ENCODE data around the gene PNKP.

The PNKP gene

GRCh38 chr19:49812452-49812996 is 54.9 kb downstream of the PNKP start:
- ChIA-PET POLR2A (interaction anchor here (0.8 to 4.8 kb wide), 9 partner anchors 7 to 95 kb away, joined by 3 to 41 read pairs (median 5); partner anchors contain the start of genes AKT1S1, AP2A1, PTOV1 and TBC1D17), CTCF (no interaction called here)
- TF ChIP-seq SP1 (IDR thresholded peaks at IDR 0.05) (no peak), ELF4 (IDR thresholded peaks at IDR 0.05) (no peak), SUZ12 (IDR thresholded peaks at IDR 0.05) (no peak), L3MBTL2 (conservative IDR thresholded peaks at IDR 0.05) (no peak), ZNF384 (IDR thresholded peaks at IDR 0.05) (no peak), FOXM1 (IDR thresholded peaks at IDR 0.05; ENCODE audit: borderline replicate concordance) (no peak), CTBP1 (IDR thresholded peaks at IDR 0.05; ENCODE audit: borderline replicate concordance) (no peak), LEF1 (IDR thresholded peaks at IDR 0.05; ENCODE audit: borderline replicate concordance) (no peak), FOXA1 (IDR thresholded peaks at IDR 0.05) (no peak), HDGF (IDR thresholded peaks at IDR 0.05; ENCODE audit: borderline replicate concordance) (no peak), BHLHE40 (IDR thresholded peaks at IDR 0.05; ENCODE audit: borderline replicate concordance) (no peak), TARDBP (IDR thresholded peaks at IDR 0.05) (no peak), NFRKB (IDR thresholded peaks at IDR 0.05) (no peak)
- no peak for DNase-seq (ENCODE audit: extremely low spot score)

- no peak for DNase-seq (ENCODE audit: extremely low spot score)
- POLR2A ChIA-PET, result interaction anchor here (1.1 to 4.8 kb wide), 3 partner anchors 40 to 118 kb away, joined by 3 to 41 read pairs (median 4); partner anchors contain the start of genes AP2A1, ATF5, NUP62 and PTOV1
- no peak for TF ChIP-seq FOXA1 (IDR thresholded peaks at IDR 0.05)
- no peak for TF ChIP-seq BHLHE40 (IDR thresholded peaks at IDR 0.05; ENCODE audit: borderline replicate concordance)
- TF ChIP-seq ZNF384 (IDR thresholded peaks at IDR 0.05), result no peak
- TF ChIP-seq PKNOX1 (IDR thresholded peaks at IDR 0.05), result no peak
- TF ChIP-seq LEF1 (IDR thresholded peaks at IDR 0.05; ENCODE audit: borderline replicate concordance), result no peak
- no peak for TF ChIP-seq CTBP1 (IDR thresholded peaks at IDR 0.05; ENCODE audit: borderline replicate concordance)
- no peak for TF ChIP-seq HDGF (IDR thresholded peaks at IDR 0.05; ENCODE audit: borderline replicate concordance)
- TF ChIP-seq ARNT (IDR thresholded peaks at IDR 0.05), result no peak
- no peak for TF ChIP-seq TARDBP (IDR thresholded peaks at IDR 0.05)
- no peak for TF ChIP-seq SUZ12 (IDR thresholded peaks at IDR 0.05)
- CTCF ChIA-PET, result no interaction called here
These were observed 56.0 kb downstream of the PNKP start for GRCh38 chr19:49811328-49811727.

Measured in HEK293T (cell line).